T-helper 1 cell treated with Interleukin-12 subunit alpha and Interleukin-12 subunit beta and Interleukin-4 antibody, amounts not matched to agents 30 μg/mL and 1 μg/mL, for 36 hours (primary cell): ENCODE results near the gene DRGX.

ENCODE experiments used
- H3K27ac Mint-ChIP-seq: one replicate; pipeline ENCODE4 v1.8.0; 2021; ENCODE audit warnings: mild to moderate bottlenecking, mixed read lengths
- H3K27me3 Mint-ChIP-seq: one replicate; pipeline ENCODE4 v1.8.0; 2021; ENCODE audit warnings: low read depth, mixed read lengths
- H3K36me3 Mint-ChIP-seq: one replicate; pipeline ENCODE4 v1.8.0; 2021; ENCODE audit warnings: low read depth, mixed read lengths
- H3K4me1 Mint-ChIP-seq: one replicate; pipeline ENCODE4 v1.8.0; 2021; ENCODE audit warnings: low read depth, mixed read lengths
- H3K4me3 Mint-ChIP-seq: one replicate; pipeline ENCODE4 v1.8.0; 2021; ENCODE audit warnings: mild to moderate bottlenecking, moderate library complexity, mixed read lengths
- H3K9me3 Mint-ChIP-seq: one replicate; pipeline ENCODE4 v1.8.0; 2021; ENCODE audit warnings: mixed read lengths

Gene DRGX

DNA sequence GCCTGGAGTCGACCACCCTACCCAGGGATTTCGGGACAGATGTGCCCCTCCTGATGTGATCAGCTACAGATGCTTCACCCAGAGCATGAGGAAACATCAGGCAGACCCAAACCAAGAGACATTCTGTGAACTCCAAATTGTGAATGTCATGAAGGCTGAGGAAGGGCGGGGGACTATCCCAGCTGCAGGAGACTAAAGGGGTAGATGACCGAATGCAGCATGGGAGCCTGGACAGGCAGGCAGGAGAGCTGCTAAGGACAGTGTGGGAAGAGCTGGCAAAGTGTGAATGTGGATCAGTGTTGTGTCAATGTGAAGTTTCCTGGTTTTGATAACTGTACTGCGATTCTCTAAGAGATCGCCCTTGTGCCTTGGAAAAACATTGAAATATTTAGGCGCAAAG is 19.2 kb upstream of the DRGX start:
- H3K36me3 Mint-ChIP-seq, result no peaks in the 10 kb centered on the region
- H3K27me3 Mint-ChIP-seq, result peaks cover 18% of the 10 kb centered on the region
- H3K4me3 Mint-ChIP-seq, result no peak overlapping the region
- no peak overlapping the region for H3K27ac Mint-ChIP-seq
- no peaks in the 10 kb centered on the region for H3K4me1 Mint-ChIP-seq
- H3K9me3 Mint-ChIP-seq, result no peaks in the 10 kb centered on the region

DNA sequence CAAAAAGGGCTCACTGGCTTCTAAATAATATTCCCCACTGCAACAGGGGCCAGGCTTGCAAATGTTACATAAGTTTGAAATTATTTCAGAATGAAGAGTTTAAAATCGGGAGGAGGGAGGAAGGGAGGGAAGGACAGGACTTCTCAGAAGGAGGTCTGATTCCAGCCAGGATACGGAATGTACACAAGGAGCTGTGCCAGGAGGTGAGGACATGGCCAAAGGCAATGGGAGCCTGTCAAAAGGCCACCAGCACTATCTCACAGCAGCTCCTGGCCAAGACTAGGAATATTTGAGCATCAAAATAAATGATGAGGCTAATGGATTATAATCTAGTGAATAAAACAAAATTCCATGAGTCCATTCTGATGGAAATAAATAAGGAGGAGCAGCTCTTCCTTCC is 18.6 kb upstream of the DRGX start:
- Mint-ChIP-seq H3K36me3 (no peaks in the 10 kb centered on the region), H3K9me3 (no peaks in the 10 kb centered on the region), H3K27ac (no peak overlapping the region), H3K4me3 (no peak overlapping the region), H3K4me1 (no peaks in the 10 kb centered on the region), H3K27me3 (peaks cover 21% of the 10 kb centered on the region)

DNA sequence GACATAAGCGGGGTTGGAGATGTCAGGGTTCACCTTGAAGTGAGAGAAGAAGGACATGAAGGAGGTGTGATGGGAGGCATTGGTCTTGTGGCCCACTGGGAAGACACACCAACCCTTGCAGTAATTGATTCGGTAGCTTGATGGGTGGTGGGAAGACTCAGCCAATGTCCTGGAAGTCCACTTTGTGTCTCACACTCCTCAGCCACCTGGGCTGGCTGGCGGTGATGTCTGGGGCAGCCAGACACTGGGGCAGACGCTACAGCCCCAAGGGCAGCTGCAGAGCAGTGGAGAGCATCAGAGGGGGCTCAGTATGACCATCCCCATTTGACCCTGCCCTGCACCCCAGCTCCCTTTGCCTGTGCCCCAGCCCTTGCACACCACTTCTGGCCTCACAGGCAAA is 16.7 kb upstream of the DRGX start:
- no peaks in the 10 kb centered on the region for H3K36me3 Mint-ChIP-seq
- no peaks in the 10 kb centered on the region for H3K9me3 Mint-ChIP-seq
- H3K4me3 Mint-ChIP-seq, result no peak overlapping the region
- peaks cover 29% of the 10 kb centered on the region for H3K27me3 Mint-ChIP-seq
- H3K4me1 Mint-ChIP-seq, result no peaks in the 10 kb centered on the region
- no peak overlapping the region for H3K27ac Mint-ChIP-seq

DNA sequence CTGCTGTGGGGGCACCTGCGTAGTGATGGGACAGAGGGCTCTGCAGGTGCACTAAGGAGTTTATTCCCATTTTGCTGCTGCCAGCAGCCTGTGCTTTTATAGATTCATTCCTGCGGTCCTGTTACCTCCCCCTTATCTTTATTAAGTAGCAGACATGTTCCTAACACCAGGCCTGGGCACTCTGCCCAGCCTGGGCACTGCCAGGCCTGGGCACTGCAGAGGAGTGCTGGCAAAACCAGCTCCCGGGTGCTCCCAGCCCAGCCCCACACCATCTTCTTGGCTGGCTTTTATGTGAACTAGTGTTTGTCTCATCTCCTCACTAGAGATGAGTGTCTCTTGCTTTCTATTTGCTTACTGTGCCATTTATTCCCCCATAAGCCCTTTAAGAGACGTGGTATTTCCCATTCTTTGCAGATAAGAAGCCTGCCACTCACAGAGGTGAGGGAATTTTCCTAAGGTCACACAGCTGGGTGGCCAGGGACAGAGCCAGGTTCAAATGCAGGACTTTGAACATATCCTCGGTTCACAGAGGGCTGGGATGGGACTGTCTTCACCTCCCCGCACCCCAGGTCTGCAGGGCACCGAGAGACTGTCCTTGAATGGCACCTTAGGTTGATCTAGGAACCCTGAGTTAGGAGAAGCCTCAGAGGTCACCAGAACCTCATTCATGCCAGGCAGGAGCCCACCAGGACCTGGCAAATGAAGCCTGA is 14.6 kb upstream of the DRGX start:
- H3K9me3 Mint-ChIP-seq, result no peaks in the 10 kb centered on the region
- H3K4me3 Mint-ChIP-seq, result no peak overlapping the region
- no peaks in the 10 kb centered on the region for H3K36me3 Mint-ChIP-seq
- H3K27me3 Mint-ChIP-seq, result peaks cover 31% of the 10 kb centered on the region
- H3K27ac Mint-ChIP-seq, result no peak overlapping the region
- no peaks in the 10 kb centered on the region for H3K4me1 Mint-ChIP-seq

DNA sequence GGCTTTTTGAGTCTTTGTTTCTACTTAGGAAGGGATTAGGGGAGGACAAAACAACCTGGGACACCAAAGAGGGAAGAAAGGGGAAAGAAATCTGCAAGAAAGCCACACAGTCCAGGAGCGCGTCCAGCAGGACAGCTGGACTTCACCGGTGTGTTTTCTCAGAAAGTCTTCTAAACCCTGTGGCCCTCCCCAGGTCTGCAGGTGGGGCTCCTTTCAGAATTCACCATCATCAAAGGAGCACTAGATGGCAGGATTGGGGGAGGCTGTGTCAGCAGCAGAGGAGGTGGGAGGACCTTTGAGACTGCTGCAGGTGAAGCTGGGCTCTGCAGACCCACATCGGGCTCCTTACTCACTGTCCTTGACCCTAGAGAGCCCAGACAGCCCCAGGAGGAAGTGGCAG is 13.9 kb upstream of the DRGX start:
- no peak overlapping the region for H3K4me3 Mint-ChIP-seq
- no peaks in the 10 kb centered on the region for H3K4me1 Mint-ChIP-seq
- H3K27me3 Mint-ChIP-seq, result peaks cover 32% of the 10 kb centered on the region
- no peak overlapping the region for H3K27ac Mint-ChIP-seq
- no peaks in the 10 kb centered on the region for H3K9me3 Mint-ChIP-seq
- H3K36me3 Mint-ChIP-seq, result no peaks in the 10 kb centered on the region

DNA sequence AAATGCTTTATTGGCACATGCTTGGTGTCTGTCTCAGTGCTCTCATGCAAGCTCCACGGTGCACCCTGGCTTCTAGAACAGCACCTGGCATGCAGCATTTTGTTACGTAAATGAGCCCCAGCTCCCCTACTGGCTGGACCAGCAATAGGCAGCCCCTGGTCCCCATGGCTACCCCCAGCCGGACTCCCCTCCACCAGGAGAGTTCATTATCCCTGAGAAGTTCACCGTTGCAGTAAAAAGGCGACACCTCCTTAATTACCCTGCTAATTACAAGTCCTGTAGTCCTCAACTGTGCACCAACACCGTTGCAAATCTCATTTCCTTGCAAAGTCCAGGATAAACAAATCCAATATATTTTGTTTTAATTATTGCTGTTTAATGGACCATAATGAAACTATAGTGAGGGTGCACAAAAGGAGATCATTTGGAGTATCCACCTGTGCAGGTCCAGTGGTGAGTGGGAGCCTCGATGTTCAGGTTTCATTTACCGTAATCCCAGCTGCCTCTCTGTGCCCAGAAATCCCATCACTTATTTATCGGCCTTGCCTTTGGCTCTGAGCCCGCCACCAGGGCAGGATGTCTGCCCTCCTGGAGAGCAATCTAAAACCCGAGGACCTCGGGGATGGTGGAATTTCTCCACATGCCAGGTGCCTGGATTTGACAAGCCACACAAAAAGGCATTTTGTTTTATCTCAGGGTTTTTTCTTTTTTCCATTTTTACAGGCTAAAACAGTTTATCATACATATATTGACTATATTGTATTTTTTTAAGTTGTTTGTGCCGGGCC is 12.8 kb upstream of the DRGX start:
- H3K27ac Mint-ChIP-seq, result no peak overlapping the region
- H3K27me3 Mint-ChIP-seq, result peaks cover 33% of the 10 kb centered on the region
- H3K4me3 Mint-ChIP-seq, result no peak overlapping the region
- no peaks in the 10 kb centered on the region for H3K9me3 Mint-ChIP-seq
- no peaks in the 10 kb centered on the region for H3K4me1 Mint-ChIP-seq
- no peaks in the 10 kb centered on the region for H3K36me3 Mint-ChIP-seq

DNA sequence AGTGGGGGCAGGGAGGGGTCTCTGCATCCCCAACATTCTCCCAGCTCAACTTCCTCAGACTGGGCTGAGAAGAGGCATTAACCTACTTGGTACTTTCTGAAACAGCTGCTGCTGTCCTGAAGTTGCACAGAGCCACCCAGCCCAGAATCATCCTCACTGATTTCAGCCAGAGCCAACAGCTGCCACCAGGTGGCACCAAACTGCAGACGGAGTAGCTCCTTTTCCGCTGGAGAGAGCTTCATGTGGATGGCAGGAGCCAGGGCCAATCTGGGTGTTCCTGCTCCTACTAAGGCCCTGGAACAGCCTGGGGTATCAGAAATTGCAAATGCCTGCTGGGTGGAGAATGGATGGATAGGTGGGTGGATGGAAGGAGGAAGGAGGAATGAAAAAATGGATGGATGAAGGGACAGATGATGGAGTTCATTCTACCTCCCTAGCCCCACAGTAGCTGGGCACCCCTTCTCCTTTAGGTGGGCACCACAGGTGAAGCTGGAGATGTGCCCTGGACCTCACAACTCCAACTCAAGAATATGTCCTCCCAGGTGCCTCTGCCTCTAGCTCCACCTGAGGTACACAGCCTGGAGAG is 11.8 kb upstream of the DRGX start:
- Mint-ChIP-seq H3K4me3 (no peak overlapping the region), H3K9me3 (no peaks in the 10 kb centered on the region), H3K36me3 (no peaks in the 10 kb centered on the region), H3K27me3 (peaks cover 41% of the 10 kb centered on the region), H3K4me1 (no peaks in the 10 kb centered on the region), H3K27ac (no peak overlapping the region)

DNA sequence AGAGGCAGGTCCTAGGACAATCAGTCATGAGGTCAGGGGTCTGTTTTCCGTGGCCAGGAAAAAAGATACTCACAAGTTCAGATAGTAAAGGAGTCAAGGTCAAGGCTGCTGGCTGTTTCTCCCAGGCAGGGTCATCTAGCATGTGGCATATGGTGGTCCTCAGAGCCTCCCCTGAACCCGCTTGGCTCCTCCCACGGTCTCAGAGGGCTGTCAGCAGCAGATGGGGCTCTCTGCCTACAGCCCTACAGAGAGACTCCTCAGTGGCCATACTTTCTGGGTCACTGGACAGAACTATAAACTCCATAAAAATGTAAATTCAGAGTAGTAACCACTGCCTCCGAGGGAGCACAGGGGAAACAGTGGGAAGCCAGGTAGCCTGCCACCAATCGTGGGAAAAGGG is 11.3 kb upstream of the DRGX start:
- no peaks in the 10 kb centered on the region for H3K36me3 Mint-ChIP-seq
- no peak overlapping the region for H3K27ac Mint-ChIP-seq
- peaks cover 43% of the 10 kb centered on the region for H3K27me3 Mint-ChIP-seq
- H3K9me3 Mint-ChIP-seq, result no peaks in the 10 kb centered on the region
- no peaks in the 10 kb centered on the region for H3K4me1 Mint-ChIP-seq
- H3K4me3 Mint-ChIP-seq, result no peak overlapping the region

DNA sequence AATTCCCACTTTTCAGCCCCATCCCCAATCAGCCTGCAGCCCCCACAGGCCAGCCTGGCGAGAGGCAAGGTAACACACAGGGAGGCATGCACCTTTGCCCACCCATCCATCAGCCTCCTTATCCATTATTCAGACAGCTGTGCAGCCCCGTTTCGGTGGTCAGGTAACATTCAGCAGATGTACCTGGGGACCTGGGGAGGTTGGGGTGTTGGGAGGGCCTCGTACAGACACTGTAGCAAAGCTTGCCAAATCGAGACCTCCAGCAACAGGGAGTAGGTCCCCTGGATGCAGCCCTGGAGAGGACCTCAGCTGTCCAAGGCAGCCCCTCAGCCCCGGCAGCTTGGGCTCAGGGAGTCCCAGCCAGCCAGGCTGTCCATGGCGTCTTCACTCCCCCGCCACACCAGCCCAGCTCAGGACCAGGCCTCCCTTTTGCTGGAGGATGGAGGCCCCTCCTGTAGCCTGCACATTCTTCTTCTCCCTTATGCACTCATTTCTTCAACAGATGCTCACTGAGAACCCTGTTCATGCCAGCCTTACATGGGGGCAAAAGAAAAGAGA is 8.5 kb upstream of the DRGX start:
- no peak overlapping the region for H3K4me3 Mint-ChIP-seq
- H3K9me3 Mint-ChIP-seq, result no peaks in the 10 kb centered on the region
- H3K27ac Mint-ChIP-seq, result no peak overlapping the region
- H3K4me1 Mint-ChIP-seq, result no peaks in the 10 kb centered on the region
- H3K27me3 Mint-ChIP-seq, result peaks cover 50% of the 10 kb centered on the region
- no peaks in the 10 kb centered on the region for H3K36me3 Mint-ChIP-seq

DNA sequence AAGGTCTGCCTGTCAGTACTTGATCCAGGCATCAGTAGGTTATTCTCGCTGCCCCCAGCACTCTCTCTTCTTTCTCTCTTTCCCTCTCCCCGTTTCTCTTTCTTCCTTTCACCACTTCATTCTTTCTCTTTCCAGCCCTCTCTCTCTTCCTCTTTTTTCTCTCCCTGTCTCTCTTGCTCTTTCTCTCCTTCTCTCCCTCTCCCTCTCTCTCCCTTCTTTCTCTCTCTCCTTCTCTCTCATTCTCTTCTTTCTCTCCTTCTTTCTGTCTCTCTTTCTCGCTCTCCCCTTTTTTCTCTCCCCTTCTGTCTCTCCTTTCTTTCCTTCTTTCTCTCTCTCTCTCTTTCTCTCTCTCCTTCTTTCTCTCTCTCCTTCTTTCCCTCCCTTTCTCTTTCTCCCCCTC is 7.5 kb upstream of the DRGX start:
- Mint-ChIP-seq H3K36me3 (no peaks in the 10 kb centered on the region), H3K9me3 (no peaks in the 10 kb centered on the region), H3K4me3 (no peak overlapping the region), H3K27ac (no peak overlapping the region), H3K4me1 (peaks cover 3% of the 10 kb centered on the region), H3K27me3 (peaks cover 57% of the 10 kb centered on the region)

DNA sequence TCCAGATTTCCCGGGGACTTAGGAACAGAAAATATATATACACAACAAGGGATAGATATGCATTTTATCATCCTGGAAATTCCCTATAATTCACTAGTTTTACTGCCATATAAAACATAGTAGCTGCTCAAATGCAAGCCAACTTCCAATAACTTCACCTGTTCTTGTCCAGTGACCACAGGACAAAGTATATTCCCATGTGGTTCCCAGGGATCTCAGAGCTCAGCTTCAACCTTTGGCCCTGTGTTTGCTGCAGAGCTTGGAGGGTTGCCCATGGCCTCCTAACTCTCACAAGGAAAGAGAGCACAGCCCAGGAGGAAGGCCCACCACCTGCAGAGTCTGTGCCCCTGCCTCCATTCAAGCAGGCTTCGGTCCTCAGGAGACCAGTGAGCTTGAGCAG is 4.5 kb upstream of the DRGX start:
- Mint-ChIP-seq H3K9me3 (no peaks in the 10 kb centered on the region), H3K27me3 (peaks cover 75% of the 10 kb centered on the region), H3K36me3 (no peaks in the 10 kb centered on the region), H3K4me3 (no peak overlapping the region), H3K4me1 (peaks cover 4% of the 10 kb centered on the region), H3K27ac (no peak overlapping the region)

DNA sequence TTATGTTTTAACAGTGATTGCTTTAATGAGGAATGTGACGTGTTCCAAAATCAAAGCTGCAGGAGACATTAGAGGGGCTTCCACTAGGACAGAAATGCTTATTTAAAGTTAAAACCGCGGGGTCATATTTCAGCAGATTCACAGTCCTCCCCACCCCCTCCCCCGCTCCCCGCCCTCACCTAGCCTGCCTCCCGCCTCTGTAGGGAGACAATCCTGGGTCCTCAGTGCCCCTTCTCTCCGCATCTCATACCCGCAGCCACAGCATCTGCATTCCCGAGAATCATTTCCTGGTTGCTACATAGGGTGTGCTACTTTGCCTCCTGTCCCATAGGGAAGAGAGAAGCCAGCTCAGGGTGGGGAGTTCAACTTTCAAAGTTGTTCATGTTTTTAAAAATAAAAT is 3.1 kb upstream of the DRGX start:
- no peaks in the 10 kb centered on the region for H3K9me3 Mint-ChIP-seq
- peaks cover 81% of the 10 kb centered on the region for H3K27me3 Mint-ChIP-seq
- no peaks in the 10 kb centered on the region for H3K36me3 Mint-ChIP-seq
- no peak overlapping the region for H3K4me3 Mint-ChIP-seq
- H3K27ac Mint-ChIP-seq, result no peak overlapping the region
- peaks cover 4% of the 10 kb centered on the region for H3K4me1 Mint-ChIP-seq

DNA sequence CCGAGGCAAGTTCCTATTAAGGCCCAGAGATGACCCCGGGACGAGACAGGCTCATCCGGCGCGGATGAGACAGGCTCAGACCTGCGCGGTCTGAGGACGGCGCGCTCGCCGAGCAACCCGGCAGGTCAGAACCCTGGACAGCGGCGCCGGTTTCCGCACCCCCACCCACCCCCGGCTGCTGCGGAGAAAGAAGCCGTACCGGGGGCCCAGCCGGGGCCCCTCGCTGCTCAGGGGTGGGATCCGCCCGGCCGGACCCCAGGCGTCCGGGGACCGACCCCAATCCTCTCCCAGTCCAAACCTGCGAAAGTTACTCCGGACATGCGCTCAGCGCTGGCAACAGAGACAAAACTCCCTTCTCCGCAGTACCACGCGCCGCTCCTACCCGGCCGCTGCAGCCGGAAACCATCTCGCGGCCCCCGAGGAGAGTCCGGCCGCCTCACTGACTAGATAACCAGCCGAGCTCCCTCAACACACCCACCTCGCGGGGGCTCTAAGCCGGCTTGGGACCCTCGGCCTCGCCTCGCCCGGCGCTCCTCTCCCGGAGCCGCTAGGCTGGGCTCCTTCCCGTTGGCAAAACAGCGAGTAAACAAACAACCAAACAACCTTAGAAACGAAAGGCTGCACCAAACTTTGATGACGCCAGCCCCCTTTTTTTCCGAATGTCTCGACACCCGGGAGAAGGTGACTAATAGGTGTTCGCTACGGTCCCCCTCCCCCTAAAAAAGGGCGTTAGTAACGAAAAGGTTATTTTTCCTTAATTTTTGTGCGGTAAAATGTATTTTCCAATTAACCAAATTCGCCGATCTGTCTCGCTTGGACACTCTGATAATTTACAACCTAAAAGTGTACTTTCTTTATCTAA is 2.3 kb upstream of the DRGX start:
- H3K36me3 Mint-ChIP-seq, result no peaks in the 10 kb centered on the region
- peaks cover 4% of the 10 kb centered on the region for H3K4me1 Mint-ChIP-seq
- H3K27me3 Mint-ChIP-seq, result peaks cover 82% of the 10 kb centered on the region
- peak overlapping the region; percentile 34 for H3K27ac Mint-ChIP-seq
- no peaks in the 10 kb centered on the region for H3K9me3 Mint-ChIP-seq
- peak overlapping the region; percentile 25 for H3K4me3 Mint-ChIP-seq
